Suprapubic skin (tissue), 4 donors: ENCODE measurements around the gene CACNA1E. TPM values are rescaled to one million over a fixed set of nuclear protein-coding genes. Genes with fewer than 3 reads are reported as not detected.
"Not testable (repeated sequence)": the region's sequence is repeated elsewhere in the genome, so short reads cannot be mapped to it uniquely, and the experiment has no call there.

Experiments
- DNase-seq, 2 donors: peaks; one replicate each; pipeline ENCODE4 v3.0.0-alpha.2; 2019; ENCODE audit warnings: low spot score in 2 of 2
- H3K27ac ChIP-seq: fragments of 200-600 bp; sonication (generic); one replicate; pipeline ENCODE4 v1.5.1; 2019
- H3K27me3 ChIP-seq: fragments of 200-600 bp; sonication (generic); one replicate; pipeline ENCODE4 v1.5.1; 2019
- H3K36me3 ChIP-seq: fragments of 200-600 bp; sonication (generic); one replicate; pipeline ENCODE4 v1.5.1; 2019
- H3K4me1 ChIP-seq: fragments of 200-600 bp; sonication (generic); one replicate; pipeline ENCODE4 v1.5.1; 2019
- H3K4me3 ChIP-seq: fragments of 200-600 bp; sonication (generic); one replicate; pipeline ENCODE4 v1.5.1; 2019; ENCODE audit warnings: mild to moderate bottlenecking
- H3K9me3 ChIP-seq: fragments of 200-600 bp; sonication (generic); one replicate; pipeline ENCODE4 v1.5.1; 2019
- CTCF ChIP-seq, 2 donors: fragments of 200-600 bp in 1 of 2; fragments of 450-650 bp in 1 of 2; sonication (generic) in 1 of 2; IDR thresholded peaks; one replicate each; pipeline ENCODE4 v1.5.1; 2016 to 2019; ENCODE audit warnings: antibody characterized with exemption in 2 of 2, mild to moderate bottlenecking in 1 of 2, moderate library complexity in 1 of 2
- EP300 ChIP-seq: sonication (generic); formaldehyde crosslinking; IDR thresholded peaks from one replicate; pipeline ENCODE4 v1.6.1; 2017; ENCODE audit warnings: antibody characterized with exemption
- POLR2A ChIP-seq, 2 donors: fragments of 450-650 bp; IDR thresholded peaks; one replicate each; pipeline ENCODE4 v1.6.1; 2017; ENCODE audit warnings: antibody characterized with exemption in 2 of 2, mild to moderate bottlenecking in 2 of 2, moderate library complexity in 2 of 2
- POLR2AphosphoS5 ChIP-seq, 3 donors: sonication (generic); formaldehyde crosslinking; IDR thresholded peaks; one replicate each; pipeline ENCODE4 v1.6.1; 2017; ENCODE audit warnings: antibody characterized with exemption in 3 of 3
- WGBS: methylation state at CpG from one replicate; pipeline ENCODE4 v1.1.5; 2018; 5-methylcytosine and 5-hydroxymethylcytosine counted together
- total RNA-seq, 4 donors: library from RNA; depleted of rRNA; stranded (reverse); fragments of >200 nt; gene quantifications; one replicate each; pipeline ENCODE4 v1.1.0, GENCODE V29; 2016

Gene CACNA1E
- total RNA-seq, 4 donors from 2014 or later = not detected

GRCh38 chr1:181817091-181817490, 333.8 kb downstream of the CACNA1E start:
- Histone ChIP-seq H3K9me3 (no peaks in the 10 kb centered on the region), H3K36me3 (no peaks in the 10 kb centered on the region), H3K4me1 (no peaks in the 10 kb centered on the region), H3K27me3 (no peaks in the 10 kb centered on the region), H3K27ac (no peak overlapping the region), H3K4me3 (no peak overlapping the region)
- TF ChIP-seq POLR2AphosphoS5 (IDR thresholded peaks at IDR 0.05) = no peak
- no peak for TF ChIP-seq CTCF (IDR thresholded peaks at IDR 0.05)
- TF ChIP-seq EP300 = no peak
- TF ChIP-seq POLR2A (IDR thresholded peaks at IDR 0.05) = no peak
- DNase-seq = no peak

GRCh38 chr1:181818459-181818858, 335.1 kb downstream of the CACNA1E start:
- 71% methylated on average over 2 of the region's 2 CpGs for WGBS
- H3K27me3 ChIP-seq = no peaks in the 10 kb centered on the region

GRCh38 chr1:181818943-181819342, 335.6 kb downstream of the CACNA1E start:
- Histone ChIP-seq H3K27ac (no peak overlapping the region), H3K9me3 (no peaks in the 10 kb centered on the region), H3K4me1 (no peaks in the 10 kb centered on the region), H3K4me3 (no peak overlapping the region), H3K27me3 (no peaks in the 10 kb centered on the region), H3K36me3 (no peaks in the 10 kb centered on the region)
- no peak for DNase-seq
- WGBS = 65% methylated on average over 1 of the region's 1 CpG
- TF ChIP-seq POLR2A (IDR thresholded peaks at IDR 0.05) (no peak), POLR2AphosphoS5 (IDR thresholded peaks at IDR 0.05) (no peak), EP300 (no peak), CTCF (IDR thresholded peaks at IDR 0.05) (no peak)

More at GRCh38 chr1:181818459-181818858, 335.1 kb downstream of the CACNA1E start:
- Histone ChIP-seq H3K4me3 (no peak overlapping the region), H3K27ac (no peak overlapping the region), H3K4me1 (no peaks in the 10 kb centered on the region), H3K9me3 (no peaks in the 10 kb centered on the region), H3K36me3 (no peaks in the 10 kb centered on the region)
- DNase-seq = no peak
- no peak for TF ChIP-seq EP300
- TF ChIP-seq POLR2A (IDR thresholded peaks at IDR 0.05) = no peak
- no peak for TF ChIP-seq CTCF (IDR thresholded peaks at IDR 0.05)
- no peak for TF ChIP-seq POLR2AphosphoS5 (IDR thresholded peaks at IDR 0.05)

GRCh38 chr1:181821701-181822100, 338.4 kb downstream of the CACNA1E start:
- Histone ChIP-seq H3K9me3 (no peaks in the 10 kb centered on the region), H3K4me1 (no peaks in the 10 kb centered on the region), H3K4me3 (no peak overlapping the region), H3K27ac (no peak overlapping the region), H3K36me3 (no peaks in the 10 kb centered on the region), H3K27me3 (no peaks in the 10 kb centered on the region)
- no peak for DNase-seq
- no peak for TF ChIP-seq POLR2AphosphoS5 (IDR thresholded peaks at IDR 0.05)
- no peak for TF ChIP-seq POLR2A (IDR thresholded peaks at IDR 0.05)
- no peak for TF ChIP-seq EP300
- TF ChIP-seq CTCF (IDR thresholded peaks at IDR 0.05) = no peak

- not testable (repeated sequence) for H3K27me3 ChIP-seq, H3K9me3 ChIP-seq, H3K4me1 ChIP-seq, H3K27ac ChIP-seq, H3K4me3 ChIP-seq, H3K36me3 ChIP-seq, DNase-seq
- 93% methylated on average over 16 of the region's 28 CpGs for WGBS
Measured at GRCh38 chr1:181832173-181832880, 349.0 kb downstream of the CACNA1E start.
